HG02759 (cell line): ENCODE data around the gene SYT15.
"Not testable (repeated sequence)": the region's sequence is repeated elsewhere in the genome, so short reads cannot be mapped to it uniquely, and the experiment has no call there.

ENCODE experiments used
- ATAC-seq: cut with Tn5 transposase; IDR thresholded peaks from one replicate; pipeline ENCODE4 v1.9.1; 2021; ENCODE audit warnings: mild to moderate bottlenecking, moderate library complexity; ENCODE audit not compliant: unreplicated experiment

SYT15 gene

GRCh38 chr10:46578474-46579178 is at the start of gene SYT15:
TSS of gene SYT15 (plus strand) at chr10:46579128. CDS start at chr10:46579169, 41 bp downstream.
- ATAC-seq: not testable (repeated sequence)

DNA sequence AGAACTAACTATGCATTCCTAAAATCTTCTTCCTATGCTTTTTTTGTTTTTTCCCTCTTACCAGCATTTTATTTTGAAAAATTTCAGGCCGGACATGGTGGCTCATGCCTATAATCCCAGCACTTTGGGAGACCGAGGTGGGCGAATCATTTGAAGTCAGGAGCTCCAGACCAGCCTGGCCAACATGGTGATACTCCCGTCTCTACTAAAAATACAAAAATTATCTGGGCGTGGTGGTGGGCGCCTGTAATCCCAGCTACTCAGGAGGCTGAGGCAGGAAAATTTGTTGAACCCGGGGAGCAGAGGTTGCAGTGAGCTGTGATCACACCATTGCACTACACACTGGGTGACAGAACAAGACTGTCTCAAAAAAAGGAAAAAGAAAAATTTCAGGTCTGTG is 49.2 kb upstream of the SYT15 start:
- ATAC-seq: not testable (repeated sequence)

GRCh38 chr10:46530249-46531186 is 48.4 kb upstream of the SYT15 start:
- ATAC-seq: no peak

GRCh38 chr10:46532256-46532655 is 46.7 kb upstream of the SYT15 start:
- ATAC-seq: not testable (repeated sequence)

GRCh38 chr10:46534828-46535524 is 44.0 kb upstream of the SYT15 start:
- no peak for ATAC-seq

DNA sequence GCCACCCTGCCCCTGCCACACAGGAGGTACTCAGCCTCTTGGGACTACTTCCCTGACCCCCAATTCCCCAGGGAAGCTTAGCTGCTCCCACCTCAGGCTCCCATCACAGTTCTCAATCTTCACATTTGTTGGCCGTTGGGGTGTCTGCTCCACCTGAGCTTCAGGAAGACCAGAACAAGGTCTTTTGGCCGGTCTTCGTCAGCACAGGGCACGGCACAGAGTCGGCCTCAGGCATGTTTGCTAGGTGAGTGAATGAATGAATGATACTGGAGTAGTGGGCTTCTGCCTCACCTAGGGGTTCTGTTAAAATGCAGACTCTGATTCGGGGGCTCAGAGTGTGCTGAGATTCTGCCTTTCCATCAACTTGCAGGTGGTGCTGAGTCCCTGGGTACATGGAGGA is 42.8 kb upstream of the SYT15 start:
- no peak for ATAC-seq

GRCh38 chr10:46536781-46537180 is 42.1 kb upstream of the SYT15 start:
- ATAC-seq: no peak

GRCh38 chr10:46537309-46537708 is 41.6 kb upstream of the SYT15 start:
- no peak for ATAC-seq

GRCh38 chr10:46538155-46538554 is 40.8 kb upstream of the SYT15 start:
- ATAC-seq: no peak

GRCh38 chr10:46538717-46539426 is 40.1 kb upstream of the SYT15 start:
- no peak for ATAC-seq

- no peak for ATAC-seq
Observed at GRCh38 chr10:46539596-46540411, 39.1 kb upstream of the SYT15 start.

DNA sequence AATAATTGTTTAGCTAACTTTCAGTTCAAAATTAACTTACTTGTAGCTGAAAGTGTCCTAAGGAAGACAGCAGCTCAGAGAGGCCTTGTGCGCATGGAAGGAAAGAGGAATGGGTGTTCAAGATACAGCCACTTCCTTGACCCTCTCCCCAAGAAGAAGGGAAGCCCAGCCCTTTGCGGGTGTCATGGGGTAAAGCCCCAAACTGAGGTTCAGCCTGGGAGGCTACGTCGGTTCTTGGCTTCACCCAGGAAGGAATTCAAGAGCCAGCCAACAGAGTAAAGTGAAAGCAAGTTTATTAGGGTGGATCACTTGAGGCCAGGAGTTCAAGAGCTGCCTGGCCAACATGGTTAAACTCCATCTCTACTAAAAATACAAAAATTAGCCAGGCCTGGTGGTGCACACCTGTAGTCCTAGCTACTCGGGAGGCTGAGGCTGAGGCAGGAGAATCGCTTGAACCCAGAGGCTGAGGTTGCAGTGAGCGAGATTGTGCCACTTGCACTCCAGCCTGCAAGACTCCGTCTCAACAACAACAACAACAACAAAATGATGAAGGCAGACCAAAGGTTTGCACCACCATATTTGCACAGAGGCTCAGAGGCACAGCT is 38.4 kb upstream of the SYT15 start:
- no peak for ATAC-seq

GRCh38 chr10:46541017-46541661 is 37.8 kb upstream of the SYT15 start:
- no peak for ATAC-seq

DNA sequence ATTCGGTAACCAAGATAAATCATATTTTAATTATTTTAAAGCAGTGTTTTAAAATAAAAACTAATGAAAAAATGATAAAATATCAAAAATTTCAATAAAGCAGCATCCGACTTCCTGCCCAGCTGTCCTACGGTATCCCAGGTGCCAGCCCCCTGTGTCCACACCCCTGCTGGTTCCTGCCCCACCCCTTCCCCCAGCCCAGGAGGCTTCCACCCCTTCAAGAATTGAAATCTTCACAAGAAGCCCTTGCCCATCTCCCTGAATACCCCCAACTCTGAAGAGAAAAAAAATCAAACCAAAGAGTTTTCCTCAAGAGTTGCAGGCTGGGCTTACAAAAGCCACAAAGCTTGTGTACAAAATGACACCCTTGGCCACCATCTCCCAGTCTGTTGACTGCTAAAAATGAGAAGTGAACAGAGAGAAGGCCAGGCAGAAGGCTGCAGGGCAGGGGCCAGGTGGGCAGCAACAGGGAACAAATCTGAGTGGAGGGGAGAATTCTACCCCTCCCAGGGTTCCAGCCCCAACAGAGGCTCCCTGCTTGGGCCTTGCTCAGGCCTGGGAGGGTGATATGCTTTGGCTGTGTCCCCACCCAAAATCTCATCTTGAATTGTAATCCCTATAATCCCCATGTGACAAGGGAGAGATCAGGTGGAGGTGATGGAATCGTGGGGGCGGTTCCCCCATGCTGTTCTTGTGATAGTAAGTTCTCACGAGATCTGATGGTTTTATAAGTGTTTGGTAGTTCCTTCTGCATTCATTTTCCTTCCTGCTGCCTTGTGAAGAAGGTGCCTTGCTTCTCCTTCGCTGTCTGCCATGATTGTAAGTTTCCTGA is 37.0 kb upstream of the SYT15 start:
- no peak for ATAC-seq

GRCh38 chr10:46542567-46543465 is 36.1 kb upstream of the SYT15 start:
- no peak for ATAC-seq

DNA sequence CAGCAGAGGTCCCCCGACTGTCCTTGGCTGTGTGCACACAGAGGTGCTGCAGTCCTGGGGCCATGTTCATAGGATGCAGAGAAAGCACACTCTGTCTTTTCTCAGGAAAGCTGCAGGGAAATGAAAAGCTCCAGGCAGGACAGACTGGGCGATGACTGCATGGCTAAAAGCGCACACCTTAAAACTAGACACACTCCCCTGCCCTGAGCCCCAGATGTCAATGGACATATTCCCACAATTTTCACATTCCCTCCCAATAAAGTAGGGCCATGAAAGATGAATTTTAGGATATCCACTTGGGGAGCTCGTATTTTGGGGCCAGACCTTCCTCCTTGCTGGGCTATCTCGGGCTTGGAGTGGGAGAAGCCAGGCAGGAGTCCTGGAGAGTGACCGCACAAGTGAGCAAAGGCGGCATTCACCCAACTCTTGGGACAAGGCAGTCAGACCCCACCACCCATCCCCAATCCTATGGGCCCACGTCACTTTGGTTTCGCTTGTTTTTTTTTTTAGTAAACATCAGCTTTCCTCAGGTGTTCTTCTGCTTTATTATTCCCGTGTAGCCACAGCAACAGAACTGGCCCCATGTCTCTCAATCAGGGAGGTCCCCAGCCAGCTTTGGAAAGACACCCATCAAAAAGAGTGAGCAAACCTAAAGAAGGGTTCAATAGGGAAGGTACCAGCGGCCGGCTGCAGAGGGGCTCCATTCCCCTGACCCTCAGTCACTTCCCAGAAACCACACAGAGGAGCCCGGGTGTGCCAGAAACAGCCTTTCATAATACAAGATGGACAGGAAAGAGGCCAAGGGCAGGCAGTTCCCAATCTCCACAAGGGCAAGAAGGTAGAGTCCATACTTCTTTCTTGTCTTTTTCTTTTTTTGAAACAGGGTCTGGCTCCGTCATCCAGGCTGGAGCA is 35.2 kb upstream of the SYT15 start:
- no peak for ATAC-seq
